Activated naive CD4-positive, alpha-beta T cell treated with anti-CD3 and anti-CD28 coated beads, Interleukin-2, amount 10 ng/mL, durations not matched to agents 7 days and 5 days (primary cell): Measurements from ENCODE around the gene OLIG2.
A peak's percentile ranks its signal among the peaks of the same experiment; 100 is the strongest.

ENCODE experiments used
- CTCF ChIA-PET: fragments of 350-600 bp; sonication (Branson Sonifier 250); formaldehyde crosslinking; loops from one replicate; lab custom pipeline; 2021; ENCODE audit warnings: antibody characterized with exemption; lab: Charles Lee
- DNase-seq: peaks from one replicate; pipeline ENCODE4 v3.0.0-alpha.2; 2020
- H3K27ac Mint-ChIP-seq: one replicate; pipeline ENCODE4 v1.8.0; 2021; ENCODE audit warnings: mild to moderate bottlenecking, moderate library complexity, mixed read lengths
- H3K27me3 Mint-ChIP-seq: one replicate; pipeline ENCODE4 v1.8.0; 2021; ENCODE audit warnings: mild to moderate bottlenecking, mixed read lengths
- H3K36me3 Mint-ChIP-seq: one replicate; pipeline ENCODE4 v1.8.0; 2021; ENCODE audit warnings: mixed read lengths
- H3K4me1 Mint-ChIP-seq: one replicate; pipeline ENCODE4 v1.8.0; 2021; ENCODE audit warnings: mixed read lengths
- H3K4me3 Mint-ChIP-seq: one replicate; pipeline ENCODE4 v1.8.0; 2021; ENCODE audit warnings: mild to moderate bottlenecking, moderate library complexity, mixed read lengths
- H3K9me3 Mint-ChIP-seq: one replicate; pipeline ENCODE4 v1.8.0; 2021; ENCODE audit warnings: mixed read lengths

OLIG2 gene

GRCh38 chr21:33011462-33011861 lies 14.3 kb upstream of the OLIG2 start:
- Mint-ChIP-seq H3K4me3 (no peak overlapping the region), H3K36me3 (no peaks in the 10 kb centered on the region), H3K9me3 (no peaks in the 10 kb centered on the region), H3K27me3 (peaks cover 58% of the 10 kb centered on the region), H3K4me1 (no peaks in the 10 kb centered on the region), H3K27ac (no peak overlapping the region)
- CTCF ChIA-PET = interaction anchor here (1.4 kb wide), 1 partner anchor 8 kb away, joined by 3 read pairs; no protein-coding TSS in a partner anchor
- DNase-seq = no peak

GRCh38 chr21:33013626-33014025 lies 12.1 kb upstream of the OLIG2 start:
- CTCF ChIA-PET = interaction anchor here (0.6 kb wide), 1 partner anchor 177 kb away, joined by 3 read pairs; no protein-coding TSS in a partner anchor

GRCh38 chr21:33014331-33014730 lies 11.4 kb upstream of the OLIG2 start:
- DNase-seq = no peak
- H3K27ac Mint-ChIP-seq = no peak overlapping the region
- H3K36me3 Mint-ChIP-seq = no peaks in the 10 kb centered on the region
- H3K4me1 Mint-ChIP-seq = peaks cover 4% of the 10 kb centered on the region
- no peaks in the 10 kb centered on the region for H3K9me3 Mint-ChIP-seq
- no peak overlapping the region for H3K4me3 Mint-ChIP-seq
- CTCF ChIA-PET = no interaction called here
- peaks cover 77% of the 10 kb centered on the region for H3K27me3 Mint-ChIP-seq

More at GRCh38 chr21:33013626-33014025, 12.1 kb upstream of the OLIG2 start:
- no peaks in the 10 kb centered on the region for H3K9me3 Mint-ChIP-seq
- no peaks in the 10 kb centered on the region for H3K36me3 Mint-ChIP-seq
- H3K27ac Mint-ChIP-seq = no peak overlapping the region
- H3K4me3 Mint-ChIP-seq = no peak overlapping the region
- no peaks in the 10 kb centered on the region for H3K4me1 Mint-ChIP-seq
- H3K27me3 Mint-ChIP-seq = peaks cover 71% of the 10 kb centered on the region
- no peak for DNase-seq

GRCh38 chr21:33015096-33015495 lies 10.6 kb upstream of the OLIG2 start:
- no peaks in the 10 kb centered on the region for H3K9me3 Mint-ChIP-seq
- CTCF ChIA-PET = no interaction called here
- no peak for DNase-seq
- no peak overlapping the region for H3K27ac Mint-ChIP-seq
- peaks cover 84% of the 10 kb centered on the region for H3K27me3 Mint-ChIP-seq
- peaks cover 8% of the 10 kb centered on the region for H3K4me1 Mint-ChIP-seq
- H3K4me3 Mint-ChIP-seq = no peak overlapping the region
- no peaks in the 10 kb centered on the region for H3K36me3 Mint-ChIP-seq

- Mint-ChIP-seq H3K9me3 (no peaks in the 10 kb centered on the region), H3K27me3 (peaks cover 86% of the 10 kb centered on the region), H3K4me1 (peaks cover 13% of the 10 kb centered on the region), H3K36me3 (no peaks in the 10 kb centered on the region), H3K27ac (no peak overlapping the region), H3K4me3 (no peak overlapping the region)
- CTCF ChIA-PET = interaction anchor here (1.9 kb wide), 1 partner anchor 98 kb away, joined by 6 read pairs; no protein-coding TSS in a partner anchor
- no peak for DNase-seq
Measured at GRCh38 chr21:33015756-33016155, 10.0 kb upstream of the OLIG2 start.

- Mint-ChIP-seq H3K4me1 (peaks cover 18% of the 10 kb centered on the region), H3K9me3 (no peaks in the 10 kb centered on the region), H3K4me3 (peak overlapping the region; percentile 13), H3K36me3 (peaks cover 2% of the 10 kb centered on the region), H3K27ac (no peak overlapping the region), H3K27me3 (peaks cover 93% of the 10 kb centered on the region)
- DNase-seq = no peak
- CTCF ChIA-PET = interaction anchor here (1.0 kb wide), 1 partner anchor 8 kb away, joined by 3 read pairs; no protein-coding TSS in a partner anchor
Measured at GRCh38 chr21:33018707-33019465, 6.8 kb upstream of the OLIG2 start.

GRCh38 chr21:33019516-33019884 lies 6.2 kb upstream of the OLIG2 start:
- Mint-ChIP-seq H3K4me1 (peaks cover 23% of the 10 kb centered on the region), H3K36me3 (peaks cover 6% of the 10 kb centered on the region), H3K9me3 (no peaks in the 10 kb centered on the region), H3K27ac (no peak overlapping the region), H3K27me3 (peaks cover 96% of the 10 kb centered on the region), H3K4me3 (peak overlapping the region; percentile 13)
- CTCF ChIA-PET = interaction anchor here (1.0 kb wide), 1 partner anchor 9 kb away, joined by 3 read pairs; no protein-coding TSS in a partner anchor
- no peak for DNase-seq

- H3K4me3 Mint-ChIP-seq = peak overlapping the region; percentile 32
- CTCF ChIA-PET = interaction anchor here (1.0 kb wide), 1 partner anchor 9 kb away, joined by 3 read pairs; no protein-coding TSS in a partner anchor
- no peak overlapping the region for H3K27ac Mint-ChIP-seq
Measured at GRCh38 chr21:33019885-33020557, 5.7 kb upstream of the OLIG2 start.

GRCh38 chr21:33020558-33021100 lies 5.1 kb upstream of the OLIG2 start:
- Mint-ChIP-seq H3K4me1 (peaks cover 27% of the 10 kb centered on the region), H3K27ac (no peak overlapping the region)
- CTCF ChIA-PET = no interaction called here

More at GRCh38 chr21:33019885-33020557, 5.7 kb upstream of the OLIG2 start:
- Mint-ChIP-seq H3K27me3 (peaks cover 96% of the 10 kb centered on the region), H3K4me1 (peaks cover 25% of the 10 kb centered on the region), H3K9me3 (no peaks in the 10 kb centered on the region), H3K36me3 (peaks cover 6% of the 10 kb centered on the region)
- DNase-seq = no peak

GRCh38 chr21:33021150-33021549 lies 4.6 kb upstream of the OLIG2 start:
- Mint-ChIP-seq H3K4me3 (no peak overlapping the region), H3K9me3 (no peaks in the 10 kb centered on the region), H3K36me3 (peaks cover 6% of the 10 kb centered on the region), H3K4me1 (peaks cover 31% of the 10 kb centered on the region), H3K27ac (no peak overlapping the region), H3K27me3 (peaks cover 96% of the 10 kb centered on the region)
- CTCF ChIA-PET = no interaction called here
- DNase-seq = no peak

More at GRCh38 chr21:33020558-33021100, 5.1 kb upstream of the OLIG2 start:
- H3K27me3 Mint-ChIP-seq = peaks cover 96% of the 10 kb centered on the region
- peaks cover 6% of the 10 kb centered on the region for H3K36me3 Mint-ChIP-seq
- DNase-seq = no peak
- H3K4me3 Mint-ChIP-seq = peak overlapping the region; percentile 32
- no peaks in the 10 kb centered on the region for H3K9me3 Mint-ChIP-seq

GRCh38 chr21:33021667-33022066 lies 4.1 kb upstream of the OLIG2 start:
- Mint-ChIP-seq H3K9me3 (no peaks in the 10 kb centered on the region), H3K27me3 (peaks cover 99% of the 10 kb centered on the region), H3K27ac (no peak overlapping the region), H3K36me3 (peaks cover 6% of the 10 kb centered on the region), H3K4me3 (no peak overlapping the region), H3K4me1 (peaks cover 36% of the 10 kb centered on the region)
- CTCF ChIA-PET = no interaction called here
- no peak for DNase-seq

- peak overlapping the region; percentile 44 for H3K4me3 Mint-ChIP-seq
- H3K9me3 Mint-ChIP-seq = no peaks in the 10 kb centered on the region
- peaks cover 100% of the 10 kb centered on the region for H3K27me3 Mint-ChIP-seq
- CTCF ChIA-PET = no interaction called here
- peaks cover 6% of the 10 kb centered on the region for H3K36me3 Mint-ChIP-seq
- DNase-seq = no peak
- H3K4me1 Mint-ChIP-seq = peaks cover 40% of the 10 kb centered on the region
- peak overlapping the region; percentile 83 for H3K27ac Mint-ChIP-seq
Measured at GRCh38 chr21:33022489-33022827, 3.3 kb upstream of the OLIG2 start.

GRCh38 chr21:33022828-33023573 lies 2.7 kb upstream of the OLIG2 start:
- CTCF ChIA-PET = interaction anchor here (0.8 kb wide), 1 partner anchor 190 kb away, joined by 5 read pairs; no protein-coding TSS in a partner anchor
- peaks cover 40% of the 10 kb centered on the region for H3K4me1 Mint-ChIP-seq

More at GRCh38 chr21:33022828-33023573, 2.7 kb upstream of the OLIG2 start:
- peak overlapping the region; percentile 44 for H3K4me3 Mint-ChIP-seq
- H3K36me3 Mint-ChIP-seq = peaks cover 6% of the 10 kb centered on the region
- peak overlapping the region; percentile 83 for H3K27ac Mint-ChIP-seq
- peaks cover 100% of the 10 kb centered on the region for H3K27me3 Mint-ChIP-seq
- no peak for DNase-seq
- no peaks in the 10 kb centered on the region for H3K9me3 Mint-ChIP-seq
